HG03095 (cell line): ENCODE results near the gene NTMT1.
"Not testable (repeated sequence)": the region's sequence is repeated elsewhere in the genome, so short reads cannot be mapped to it uniquely, and the experiment has no call there.

Experiments used
- ATAC-seq: cut with Tn5 transposase; IDR thresholded peaks from one replicate; pipeline ENCODE4 v1.9.1; 2021; ENCODE audit warnings: moderate library complexity; ENCODE audit not compliant: unreplicated experiment

The NTMT1 gene, protein sequence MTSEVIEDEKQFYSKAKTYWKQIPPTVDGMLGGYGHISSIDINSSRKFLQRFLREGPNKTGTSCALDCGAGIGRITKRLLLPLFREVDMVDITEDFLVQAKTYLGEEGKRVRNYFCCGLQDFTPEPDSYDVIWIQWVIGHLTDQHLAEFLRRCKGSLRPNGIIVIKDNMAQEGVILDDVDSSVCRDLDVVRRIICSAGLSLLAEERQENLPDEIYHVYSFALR

DNA sequence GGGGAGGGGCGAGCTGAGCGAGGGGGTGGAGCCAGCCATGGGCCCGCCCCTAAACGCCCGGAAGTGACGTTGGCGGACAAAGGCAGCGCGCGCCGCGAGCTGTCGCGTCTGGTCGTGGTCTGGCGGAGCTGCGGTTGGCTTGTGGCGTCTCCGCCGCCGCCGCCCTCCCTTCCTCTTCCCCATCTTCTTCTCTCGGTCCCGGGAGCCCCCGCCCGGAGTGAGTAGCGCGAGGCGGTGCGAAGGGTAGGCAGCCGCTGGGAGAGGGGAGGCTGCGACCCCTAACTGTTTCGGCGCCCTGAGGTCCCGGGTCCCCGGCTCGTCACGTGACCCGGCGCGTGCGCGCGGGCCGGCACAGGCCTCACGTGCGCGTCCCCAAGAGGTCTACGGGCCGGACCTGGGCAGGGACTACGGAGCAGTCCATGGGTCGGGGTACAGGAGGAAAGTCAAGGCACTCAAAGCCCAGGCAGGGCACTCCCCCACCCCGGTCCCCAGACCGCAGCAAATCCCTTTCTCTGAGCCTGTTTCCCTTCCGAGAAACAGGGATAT, at the start of gene NTMT1:
Gene NTMT1 (plus strand): TSS at position 85 of the 546 bp plus-strand sequence. CDS start 6,541 bp downstream, outside the sequence.
- ATAC-seq = peak; percentile 52

DNA sequence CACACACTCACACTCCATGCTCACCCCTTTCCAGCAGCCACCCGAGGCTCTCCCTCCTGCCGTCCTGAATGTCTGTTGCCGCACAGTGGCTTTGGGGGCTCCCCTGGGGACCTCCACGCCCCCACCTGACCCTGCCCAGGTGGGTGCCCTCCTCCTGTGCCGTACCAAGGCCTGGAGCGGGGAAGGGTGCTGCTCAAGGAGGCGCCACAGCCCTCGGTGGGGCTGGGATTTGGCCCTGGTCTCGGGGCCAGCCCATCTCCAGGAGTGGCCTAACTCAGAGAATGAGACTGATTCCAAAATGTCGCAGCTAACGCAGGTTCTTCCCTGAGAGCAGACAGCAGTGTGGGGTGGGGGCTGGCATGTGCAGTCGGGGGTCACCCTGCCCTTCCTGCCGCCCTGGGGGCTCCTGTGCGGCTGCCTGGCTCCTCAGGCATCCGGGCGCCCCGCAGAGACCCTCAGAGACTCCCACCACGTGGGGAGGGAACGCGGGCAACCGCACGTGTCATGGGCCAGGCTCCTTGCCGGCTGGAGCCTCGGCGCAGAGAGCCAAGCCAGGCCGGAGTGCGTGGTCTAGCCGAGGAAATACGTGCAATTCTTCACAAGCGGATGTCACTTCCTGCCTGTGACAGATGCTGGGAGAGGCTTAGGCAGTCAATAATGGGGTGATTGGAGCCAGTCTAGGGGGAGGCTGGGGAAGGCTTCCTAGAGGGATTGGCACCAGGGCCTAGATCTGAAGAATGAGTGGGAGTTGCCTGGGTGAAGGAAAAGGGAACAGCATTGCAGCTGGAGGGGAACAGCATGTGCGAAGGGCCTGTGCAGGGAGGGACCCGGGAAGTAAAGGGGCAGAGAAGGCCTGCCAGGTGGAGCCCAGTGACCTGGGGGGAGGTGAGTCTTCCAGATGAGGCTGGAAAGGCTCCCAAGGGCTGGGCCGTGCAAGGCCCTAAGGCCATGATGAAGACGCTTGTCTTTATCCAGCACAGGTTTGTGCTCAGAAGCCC, 49.1 kb upstream of the NTMT1 start:
- ATAC-seq = no peak

DNA sequence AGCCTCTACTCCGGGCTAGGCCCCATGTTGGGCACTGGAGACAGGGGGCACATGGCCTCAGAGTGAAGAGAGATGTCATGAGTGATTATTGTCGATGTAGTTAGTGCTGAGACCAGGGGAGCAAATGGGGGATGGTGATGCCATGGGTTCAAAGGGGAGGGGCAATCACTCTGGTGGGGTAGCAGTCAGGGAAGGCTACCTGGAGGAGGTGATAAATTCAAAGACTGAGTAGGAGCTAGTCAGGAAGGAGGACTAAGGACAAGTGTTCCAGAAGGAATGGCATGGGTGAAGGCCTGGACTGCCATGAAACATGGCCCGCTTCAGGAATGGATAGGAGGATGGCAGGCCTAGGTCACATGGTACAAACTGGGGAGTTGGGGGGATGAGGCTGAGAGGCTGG, 46.7 kb upstream of the NTMT1 start:
- ATAC-seq = no peak

DNA sequence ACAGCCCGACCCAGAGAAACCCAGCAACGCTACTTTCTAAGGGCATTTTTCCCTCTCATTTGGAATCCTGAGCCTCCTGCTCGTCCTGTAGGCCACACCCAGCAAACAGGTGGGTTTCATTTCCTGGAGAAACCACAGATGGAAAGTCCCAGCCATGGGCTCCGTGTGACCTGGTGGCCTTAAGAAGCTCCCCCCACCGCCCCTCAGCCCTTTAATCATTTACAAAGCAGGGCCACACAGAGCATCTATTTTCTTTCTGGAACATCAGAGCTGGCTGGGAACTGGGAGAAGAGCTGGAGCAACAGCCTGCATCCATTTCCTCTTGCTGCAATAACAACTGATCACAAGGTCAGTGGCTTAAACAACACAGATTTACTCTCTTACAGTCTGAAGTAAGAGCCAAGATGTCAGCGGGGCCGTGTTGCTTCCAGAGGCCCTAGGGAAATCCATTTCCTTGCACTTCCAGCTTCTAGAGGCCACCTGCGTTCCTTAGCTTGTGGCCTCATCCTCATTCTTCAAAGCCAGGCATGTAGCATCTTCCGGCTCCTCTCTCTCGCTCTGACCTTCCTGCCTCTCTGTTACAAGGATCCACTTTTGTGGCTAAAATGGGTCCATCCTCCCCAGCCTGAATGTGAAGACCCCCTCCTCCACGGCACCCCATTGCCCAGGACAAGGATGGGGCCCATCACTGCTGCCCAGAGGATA, 45.6 kb upstream of the NTMT1 start:
- no peak for ATAC-seq

DNA sequence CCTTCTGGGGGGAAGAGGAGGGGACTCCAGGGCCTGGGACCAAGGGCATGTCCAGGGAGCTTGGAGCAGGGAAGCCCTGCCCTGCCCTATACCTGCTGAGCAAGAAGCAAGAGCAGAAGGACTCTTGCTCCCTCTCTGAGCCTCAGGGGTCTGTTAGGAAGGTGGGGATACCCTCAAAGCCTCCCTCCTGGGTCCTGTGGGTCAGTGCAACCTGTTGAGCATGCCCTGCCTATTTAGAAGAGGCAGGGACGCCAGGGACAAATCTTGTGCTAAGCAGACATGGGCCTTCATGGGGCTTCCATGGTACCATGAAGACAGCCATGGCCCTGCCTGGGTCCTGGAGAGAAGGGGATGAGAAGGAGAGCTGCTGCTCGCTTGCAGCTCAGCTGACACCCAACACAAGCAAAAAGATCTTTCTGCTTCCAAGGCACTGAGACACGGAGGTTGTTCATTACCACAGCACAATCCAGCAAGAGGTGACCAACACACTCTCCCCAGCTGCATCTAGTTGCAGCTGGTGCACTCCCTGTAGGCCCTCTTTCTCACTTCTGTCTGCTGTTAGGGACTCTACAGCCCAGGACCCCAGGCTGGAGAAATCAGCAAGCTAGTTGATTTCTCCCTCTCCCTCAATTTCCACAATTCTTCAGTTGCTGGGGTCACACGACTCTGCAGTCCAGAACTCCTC, 44.3 kb upstream of the NTMT1 start:
- no peak for ATAC-seq

DNA sequence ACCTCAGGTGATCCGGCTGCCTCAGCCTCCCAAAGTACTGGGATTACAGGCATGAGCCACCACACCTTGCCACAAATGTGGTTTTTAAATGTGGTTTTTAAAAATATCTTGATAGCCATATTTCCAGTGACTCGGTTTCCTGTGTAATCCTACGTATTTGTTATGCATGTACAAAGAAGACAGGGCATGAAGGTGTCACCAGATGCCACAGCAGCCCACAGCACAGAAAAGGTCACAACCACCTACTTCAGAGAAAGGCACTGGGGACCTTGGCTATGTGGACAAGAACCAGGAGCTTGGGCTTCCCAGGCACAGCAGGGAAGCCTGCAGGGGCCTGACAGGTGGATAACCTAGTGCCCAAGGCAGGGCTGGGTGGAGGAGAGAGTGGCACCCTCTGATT, 43.1 kb upstream of the NTMT1 start:
- no peak for ATAC-seq

DNA sequence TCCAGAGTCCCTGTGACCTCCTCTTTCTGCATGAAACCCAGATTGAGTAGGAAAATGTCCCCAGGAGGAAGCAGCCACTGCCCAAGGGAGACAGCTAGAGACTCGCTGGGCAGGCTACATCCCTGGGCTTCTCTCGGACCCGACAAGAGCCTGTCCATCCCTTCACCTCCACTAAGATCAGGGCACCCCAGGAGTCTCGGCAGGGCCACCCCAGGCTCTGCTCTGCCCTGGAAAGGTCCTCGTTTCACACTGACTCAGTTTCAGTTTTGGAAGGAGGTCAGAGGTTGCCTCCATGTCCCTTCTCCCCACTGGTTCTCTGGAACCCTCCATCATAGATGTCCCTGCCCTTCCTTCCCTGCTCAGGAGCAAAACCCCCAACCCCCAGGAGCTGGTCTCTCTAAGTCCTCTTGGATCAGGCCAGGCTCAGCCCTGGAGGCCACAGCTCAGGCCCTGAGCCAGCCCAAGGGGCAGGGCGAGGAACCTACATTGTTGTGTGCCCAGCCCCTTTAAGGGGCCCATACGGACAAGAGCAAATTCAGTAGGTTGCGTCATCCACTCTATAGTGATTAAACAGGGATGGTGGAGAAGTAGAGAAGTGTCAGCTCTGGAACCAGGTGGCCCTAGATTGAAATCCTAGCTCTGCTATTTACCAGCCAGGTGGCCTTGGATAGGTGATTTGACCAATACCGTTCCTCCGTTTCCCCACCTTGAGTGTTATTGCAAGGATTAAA, 42.5 kb upstream of the NTMT1 start:
- ATAC-seq = no peak

DNA sequence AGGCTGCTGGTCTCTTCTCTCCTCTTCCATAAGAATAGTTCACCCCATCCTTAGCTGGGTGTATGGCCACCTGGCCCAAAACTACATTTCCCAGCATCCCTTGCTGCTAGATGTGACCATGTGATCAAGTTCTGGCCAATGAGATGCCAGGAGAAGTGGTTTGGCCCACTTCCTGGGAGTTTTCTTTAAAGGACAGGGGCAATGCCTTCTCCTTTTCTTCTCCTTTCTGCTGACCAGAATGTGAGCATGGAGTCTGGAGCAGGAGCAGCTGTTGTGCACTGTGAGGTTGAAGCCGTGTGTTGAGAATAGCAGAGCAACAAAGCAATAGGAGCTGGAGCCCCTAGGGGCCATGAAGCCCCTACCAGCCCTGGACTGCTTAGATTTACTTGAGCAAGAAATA, 41.8 kb upstream of the NTMT1 start:
- no peak for ATAC-seq

DNA sequence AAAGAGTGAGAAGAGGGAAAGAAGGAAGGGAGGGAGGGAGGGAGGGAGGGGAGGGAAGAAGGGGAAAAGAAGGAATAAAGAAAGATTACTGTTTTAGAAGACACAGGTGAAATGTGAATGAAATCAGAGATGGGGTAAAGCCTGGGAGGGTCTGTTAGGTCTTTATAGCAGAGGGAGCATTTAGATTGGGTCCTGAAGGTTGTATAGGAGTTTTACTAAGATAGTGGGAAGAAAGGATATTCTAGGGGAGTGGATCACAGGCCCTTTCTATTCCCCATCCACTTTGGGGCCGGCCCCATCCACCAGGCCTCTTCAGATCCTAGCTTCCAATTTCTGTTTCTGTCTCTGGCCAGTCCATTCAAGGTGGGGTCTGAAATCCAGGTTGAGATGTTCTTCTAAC, 40.6 kb upstream of the NTMT1 start:
- ATAC-seq = no peak

DNA sequence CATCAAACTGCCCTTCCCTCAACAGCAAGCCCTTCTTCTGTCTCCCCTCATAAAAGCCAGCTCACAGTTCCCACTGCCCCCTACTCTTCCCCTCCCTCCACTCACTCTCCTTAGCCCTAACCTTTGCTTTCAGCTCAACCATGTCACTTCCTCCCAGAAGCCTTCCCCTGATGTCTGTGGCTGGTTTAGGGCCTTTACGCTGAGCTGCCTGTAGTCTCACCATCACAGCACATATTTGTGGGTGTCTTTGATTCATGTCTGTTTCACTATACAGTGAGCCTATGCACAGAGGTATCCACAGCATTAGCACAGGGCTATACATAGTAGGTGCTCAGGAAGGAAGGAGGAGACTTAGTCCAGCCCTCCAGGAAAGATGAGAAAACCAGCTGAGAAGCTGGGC, 39.7 kb upstream of the NTMT1 start:
- ATAC-seq = no peak

DNA sequence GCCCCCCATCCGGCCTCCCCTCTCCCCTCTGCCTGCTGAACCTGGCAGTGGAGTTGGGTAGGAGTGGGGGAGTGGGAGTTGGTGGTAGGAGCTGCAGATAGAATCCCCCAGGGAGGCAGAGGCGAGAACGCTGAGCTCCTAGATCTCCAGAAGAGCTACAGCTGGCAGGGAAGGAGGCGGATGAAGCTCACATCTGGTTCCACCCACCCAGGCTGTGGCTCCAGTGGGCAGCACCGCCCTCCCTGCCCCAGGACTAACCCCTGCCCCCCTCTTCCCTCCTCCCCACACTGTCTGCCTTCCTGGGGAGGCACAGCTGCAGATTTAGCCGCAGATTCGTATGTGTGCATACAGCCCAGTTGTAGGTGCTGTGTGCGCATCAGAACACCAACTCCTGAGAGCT, 39.3 kb upstream of the NTMT1 start:
- ATAC-seq = no peak

DNA sequence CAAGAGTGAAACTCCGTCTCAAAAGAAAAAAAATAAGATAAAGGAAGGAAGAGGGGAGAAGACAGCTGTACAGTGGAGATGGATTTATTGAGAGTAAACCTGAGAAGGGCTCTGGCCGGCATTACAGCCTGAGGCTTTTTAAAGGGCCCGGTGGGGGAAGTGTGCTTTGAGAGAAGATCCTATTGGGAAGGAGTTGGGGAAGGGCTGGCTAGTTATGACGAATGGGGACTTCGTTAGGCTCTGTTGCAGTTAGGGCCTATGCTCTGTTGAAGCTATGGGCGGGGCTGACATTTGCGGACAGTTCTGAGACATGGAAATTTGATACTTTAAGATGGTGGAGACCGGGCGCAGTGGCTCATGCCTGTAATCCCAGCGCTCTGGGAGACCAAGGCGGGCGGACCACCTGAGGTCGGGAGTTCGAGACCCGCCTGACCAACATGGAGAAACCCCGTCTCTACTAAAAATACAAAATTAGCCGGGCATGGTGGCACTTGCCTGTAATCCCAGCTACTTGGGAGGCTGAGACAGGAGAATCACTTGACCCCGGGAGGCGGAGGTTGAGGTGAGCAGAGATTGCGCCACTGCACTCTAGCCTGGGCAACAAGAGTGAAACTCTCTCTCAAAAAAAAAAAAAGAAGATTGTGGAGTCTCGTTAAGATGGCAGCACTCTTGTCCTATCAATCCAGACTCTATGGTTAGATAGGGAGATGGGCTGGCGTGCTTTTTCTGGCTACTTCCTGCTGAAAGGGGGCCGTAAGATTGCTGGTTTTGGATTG, 38.3 kb upstream of the NTMT1 start:
- ATAC-seq = no peak

DNA sequence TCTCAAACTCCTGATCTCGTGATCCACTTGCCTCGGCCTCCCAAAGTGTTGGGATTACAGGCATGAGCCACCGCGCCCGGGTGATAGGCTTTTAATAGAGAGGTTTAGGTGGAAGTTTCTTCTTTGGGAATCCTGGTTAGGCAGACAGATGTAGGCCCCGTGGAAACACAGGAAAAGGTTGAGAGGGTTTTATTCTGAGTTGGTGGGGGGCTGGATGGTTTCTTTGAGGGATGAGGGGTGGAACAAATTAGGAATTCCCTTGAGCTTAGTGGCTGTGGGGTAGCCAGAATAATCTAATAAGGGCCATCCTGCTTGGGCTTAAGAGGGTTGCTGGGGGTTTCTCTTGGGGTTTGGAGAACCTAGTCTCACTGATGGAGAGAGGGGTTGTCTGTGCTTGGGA, 35.5 kb upstream of the NTMT1 start:
- no peak for ATAC-seq

DNA sequence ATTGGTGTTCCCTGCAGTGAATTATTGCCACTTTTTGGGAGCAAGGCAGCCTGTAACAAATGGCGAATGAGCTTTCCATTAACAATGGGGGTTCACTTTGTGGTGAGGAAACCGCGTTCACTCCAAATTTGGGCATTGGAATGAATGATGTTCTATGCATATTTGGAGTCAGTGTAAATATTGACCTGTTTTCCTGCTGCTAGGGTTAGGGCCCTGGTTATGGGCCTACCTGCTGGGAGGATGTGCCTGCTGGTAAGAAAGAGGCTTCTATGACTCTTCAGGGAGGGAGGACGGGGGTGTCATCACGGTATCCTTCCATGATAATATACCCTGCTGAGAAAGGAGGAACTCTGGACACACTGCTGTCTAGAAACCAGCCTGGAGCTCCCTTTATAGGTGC, 34.0 kb upstream of the NTMT1 start:
- no peak for ATAC-seq

DNA sequence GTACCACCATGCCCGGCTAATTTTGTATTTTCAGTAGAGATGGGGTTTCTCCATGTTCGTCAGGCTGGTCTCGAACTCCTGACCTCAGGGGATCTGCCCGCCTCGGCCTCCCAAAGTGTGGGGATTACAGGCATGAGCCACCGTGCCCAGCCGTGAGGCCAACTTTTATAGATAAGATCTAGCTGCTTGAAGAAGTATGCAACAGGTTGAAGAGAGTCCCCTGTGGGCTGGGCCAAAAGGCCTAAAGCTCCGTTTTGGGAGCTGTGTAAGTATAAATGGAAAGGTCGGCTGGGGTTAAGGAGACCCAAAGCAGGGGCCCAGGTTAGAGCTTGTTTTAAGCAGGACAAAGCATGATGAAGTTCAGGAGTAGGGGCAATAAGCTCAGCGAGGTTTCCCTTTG, 33.2 kb upstream of the NTMT1 start:
- ATAC-seq = not testable (repeated sequence)

DNA sequence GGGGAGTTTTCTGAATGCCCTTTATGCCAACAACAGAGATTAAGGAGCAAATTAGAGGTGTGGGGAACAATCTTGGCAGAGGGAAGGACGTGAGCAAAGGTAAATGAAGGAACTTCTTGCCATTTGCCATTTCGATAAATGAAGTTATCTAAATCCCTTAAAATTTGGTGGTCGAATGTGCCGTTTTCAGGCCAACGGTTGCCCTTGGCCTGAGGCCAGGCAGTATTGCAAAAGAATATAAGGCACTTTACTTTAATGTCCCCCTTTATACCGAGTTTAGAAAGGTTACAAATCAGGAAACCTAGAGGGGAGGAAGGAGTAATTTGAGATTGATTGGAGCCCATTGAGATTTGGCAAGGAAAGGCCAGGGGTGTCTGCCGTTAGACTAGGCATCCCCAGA, 31.3 kb upstream of the NTMT1 start:
- no peak for ATAC-seq

DNA sequence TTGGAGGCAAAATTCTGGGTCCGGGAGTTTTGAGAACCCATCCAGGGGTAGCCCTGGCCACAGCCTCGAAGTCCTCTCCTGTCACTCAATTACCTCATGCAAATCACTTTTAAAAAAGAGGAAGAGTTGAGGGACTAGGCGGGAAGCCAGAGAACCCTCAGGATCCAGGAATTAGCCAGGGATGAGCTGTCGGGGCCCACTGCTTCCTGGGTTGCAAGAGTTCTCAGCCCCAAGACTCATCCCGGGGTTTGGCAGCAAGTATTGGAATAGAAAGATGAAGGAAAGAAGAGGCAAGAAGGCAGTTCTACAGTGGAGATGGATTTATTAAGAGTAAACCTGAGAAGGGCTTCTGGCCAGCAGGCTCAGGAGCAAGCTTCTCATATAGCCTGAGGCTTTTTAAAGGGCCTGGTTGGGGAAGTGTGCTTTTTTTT, 30.6 kb upstream of the NTMT1 start:
- no peak for ATAC-seq

DNA sequence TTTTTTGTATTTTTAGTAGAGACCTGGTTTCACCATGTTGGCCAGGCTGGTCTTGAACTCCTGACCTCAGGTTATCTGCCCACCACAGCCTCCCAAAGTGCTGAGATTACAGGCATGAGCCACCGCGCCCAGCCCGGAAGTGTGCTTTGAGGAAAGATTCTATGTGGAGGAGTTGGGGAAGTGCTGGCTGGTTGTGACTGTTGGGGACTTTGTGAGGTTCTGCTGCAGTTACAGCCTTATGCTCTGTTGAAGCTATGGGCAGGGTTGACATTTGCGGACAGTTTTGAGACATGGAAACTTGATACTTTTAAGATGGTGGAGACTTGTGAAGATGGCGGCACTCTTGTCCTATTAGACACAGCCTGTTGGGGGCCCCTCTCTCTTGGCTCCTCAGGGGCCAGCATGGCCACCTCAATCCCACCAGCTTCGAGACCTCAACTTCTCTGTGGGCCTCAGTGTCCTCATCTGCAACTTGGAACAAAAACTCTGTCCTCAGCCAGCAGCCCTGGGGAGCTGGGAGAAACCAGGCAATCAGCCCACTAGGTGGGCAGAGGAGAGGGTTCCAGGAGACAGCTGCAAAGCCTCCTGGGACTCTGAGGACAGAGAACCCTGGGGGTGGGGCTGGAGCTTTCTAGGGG, 29.9 kb upstream of the NTMT1 start:
- ATAC-seq = no peak
